Body of pancreas (tissue), 4 donors: ENCODE results near the gene PSMD13.

Experiments
- POLR2A ChIP-seq, 3 donors: fragments of 450-650 bp; IDR thresholded peaks; one replicate each; pipeline ENCODE4 v1.6.1; 2016; ENCODE audit warnings: antibody characterized with exemption in 3 of 3, mild to moderate bottlenecking in 2 of 3
- TF ChIP-seq, protein P1 (sequence below), 7 experiments: fragments of 450-650 bp in 4 of 7; fragments of 200-600 bp in 3 of 7; sonication (generic) in 3 of 7; IDR thresholded peaks; one replicate each; pipeline ENCODE4 v1.5.1; 2016 to 2019; ENCODE audit warnings: antibody characterized with exemption in 7 of 7

- TF ChIP-seq, protein P1, sequence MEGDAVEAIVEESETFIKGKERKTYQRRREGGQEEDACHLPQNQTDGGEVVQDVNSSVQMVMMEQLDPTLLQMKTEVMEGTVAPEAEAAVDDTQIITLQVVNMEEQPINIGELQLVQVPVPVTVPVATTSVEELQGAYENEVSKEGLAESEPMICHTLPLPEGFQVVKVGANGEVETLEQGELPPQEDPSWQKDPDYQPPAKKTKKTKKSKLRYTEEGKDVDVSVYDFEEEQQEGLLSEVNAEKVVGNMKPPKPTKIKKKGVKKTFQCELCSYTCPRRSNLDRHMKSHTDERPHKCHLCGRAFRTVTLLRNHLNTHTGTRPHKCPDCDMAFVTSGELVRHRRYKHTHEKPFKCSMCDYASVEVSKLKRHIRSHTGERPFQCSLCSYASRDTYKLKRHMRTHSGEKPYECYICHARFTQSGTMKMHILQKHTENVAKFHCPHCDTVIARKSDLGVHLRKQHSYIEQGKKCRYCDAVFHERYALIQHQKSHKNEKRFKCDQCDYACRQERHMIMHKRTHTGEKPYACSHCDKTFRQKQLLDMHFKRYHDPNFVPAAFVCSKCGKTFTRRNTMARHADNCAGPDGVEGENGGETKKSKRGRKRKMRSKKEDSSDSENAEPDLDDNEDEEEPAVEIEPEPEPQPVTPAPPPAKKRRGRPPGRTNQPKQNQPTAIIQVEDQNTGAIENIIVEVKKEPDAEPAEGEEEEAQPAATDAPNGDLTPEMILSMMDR (IDR thresholded peaks at IDR 0.05), result no peak
- no peak for TF ChIP-seq POLR2A (IDR thresholded peaks at IDR 0.05)
Measured at GRCh38 chr11:213111-213510, 23.7 kb upstream of the PSMD13 start.
